ENCODE results near the gene ERCC4.

Gene ERCC4

GRCh38 chr16:13896543-13897182 lies 23.3 kb upstream of the ERCC4 start:
- TF ChIP-seq MAX (IDR thresholded peaks at IDR 0.05) (no peak), YY1 (IDR thresholded peaks at IDR 0.05; ENCODE audit: low read depth) (no peak), TAF1 (IDR thresholded peaks at IDR 0.05; ENCODE audit: low read depth) (no peak), TCF12 (IDR thresholded peaks at IDR 0.05; ENCODE audit: low read depth) (no peak), NFIC (IDR thresholded peaks at IDR 0.05) (no peak), EGR1 (IDR thresholded peaks at IDR 0.05) (no peak), TEAD4 (IDR thresholded peaks at IDR 0.05) (no peak), EP300 (IDR thresholded peaks at IDR 0.05; ENCODE audit: borderline replicate concordance) (no peak), CEBPB (IDR thresholded peaks at IDR 0.05) (no peak), CREB1 (IDR thresholded peaks at IDR 0.05; ENCODE audit: low read depth) (no peak), RAD21 (IDR thresholded peaks at IDR 0.05; ENCODE audit: low read depth) (no peak; the same call in none of the 2 replicates), USF1 (IDR thresholded peaks at IDR 0.05) (no peak), ZBTB7A (IDR thresholded peaks at IDR 0.05; ENCODE audit: low read depth) (no peak), FOXM1 (IDR thresholded peaks at IDR 0.05; ENCODE audit: borderline replicate concordance, low read depth) (no peak)
- TF ChIP-seq, protein P1, sequence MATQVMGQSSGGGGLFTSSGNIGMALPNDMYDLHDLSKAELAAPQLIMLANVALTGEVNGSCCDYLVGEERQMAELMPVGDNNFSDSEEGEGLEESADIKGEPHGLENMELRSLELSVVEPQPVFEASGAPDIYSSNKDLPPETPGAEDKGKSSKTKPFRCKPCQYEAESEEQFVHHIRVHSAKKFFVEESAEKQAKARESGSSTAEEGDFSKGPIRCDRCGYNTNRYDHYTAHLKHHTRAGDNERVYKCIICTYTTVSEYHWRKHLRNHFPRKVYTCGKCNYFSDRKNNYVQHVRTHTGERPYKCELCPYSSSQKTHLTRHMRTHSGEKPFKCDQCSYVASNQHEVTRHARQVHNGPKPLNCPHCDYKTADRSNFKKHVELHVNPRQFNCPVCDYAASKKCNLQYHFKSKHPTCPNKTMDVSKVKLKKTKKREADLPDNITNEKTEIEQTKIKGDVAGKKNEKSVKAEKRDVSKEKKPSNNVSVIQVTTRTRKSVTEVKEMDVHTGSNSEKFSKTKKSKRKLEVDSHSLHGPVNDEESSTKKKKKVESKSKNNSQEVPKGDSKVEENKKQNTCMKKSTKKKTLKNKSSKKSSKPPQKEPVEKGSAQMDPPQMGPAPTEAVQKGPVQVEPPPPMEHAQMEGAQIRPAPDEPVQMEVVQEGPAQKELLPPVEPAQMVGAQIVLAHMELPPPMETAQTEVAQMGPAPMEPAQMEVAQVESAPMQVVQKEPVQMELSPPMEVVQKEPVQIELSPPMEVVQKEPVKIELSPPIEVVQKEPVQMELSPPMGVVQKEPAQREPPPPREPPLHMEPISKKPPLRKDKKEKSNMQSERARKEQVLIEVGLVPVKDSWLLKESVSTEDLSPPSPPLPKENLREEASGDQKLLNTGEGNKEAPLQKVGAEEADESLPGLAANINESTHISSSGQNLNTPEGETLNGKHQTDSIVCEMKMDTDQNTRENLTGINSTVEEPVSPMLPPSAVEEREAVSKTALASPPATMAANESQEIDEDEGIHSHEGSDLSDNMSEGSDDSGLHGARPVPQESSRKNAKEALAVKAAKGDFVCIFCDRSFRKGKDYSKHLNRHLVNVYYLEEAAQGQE (IDR thresholded peaks at IDR 0.05; ENCODE audit: low read depth), result no peak

DNA sequence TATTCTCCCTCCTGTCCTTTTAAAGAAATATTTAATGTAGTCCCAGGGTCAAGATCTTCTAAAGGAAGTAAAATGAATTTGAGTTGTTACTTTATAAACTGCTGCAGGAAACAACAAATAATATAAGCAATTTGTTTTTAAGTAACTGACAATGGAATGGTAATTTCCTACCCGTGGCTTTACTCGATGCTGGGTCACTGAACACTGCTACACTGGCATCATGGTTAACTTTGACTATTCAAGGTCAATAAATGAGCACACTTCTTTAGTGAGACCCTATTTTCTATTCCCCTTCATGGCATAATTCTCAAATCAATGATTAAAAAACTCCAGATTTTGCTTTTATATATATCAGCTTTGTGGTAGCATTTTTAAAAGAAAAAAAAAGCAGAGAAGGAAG lies 22.1 kb upstream of the ERCC4 start:
- TF ChIP-seq ZBTB7A (IDR thresholded peaks at IDR 0.05; ENCODE audit: low read depth) (no peak), TCF12 (IDR thresholded peaks at IDR 0.05; ENCODE audit: low read depth) (no peak), RAD21 (IDR thresholded peaks at IDR 0.05; ENCODE audit: low read depth) (no peak), TAF1 (IDR thresholded peaks at IDR 0.05; ENCODE audit: low read depth) (no peak), FOXM1 (IDR thresholded peaks at IDR 0.05; ENCODE audit: borderline replicate concordance, low read depth) (no peak), EGR1 (IDR thresholded peaks at IDR 0.05) (no peak), YY1 (IDR thresholded peaks at IDR 0.05; ENCODE audit: low read depth) (no peak), TEAD4 (IDR thresholded peaks at IDR 0.05) (no peak)
- TF ChIP-seq, protein P1 (IDR thresholded peaks at IDR 0.05; ENCODE audit: low read depth), result no peak

- no peak for TF ChIP-seq NFIC (IDR thresholded peaks at IDR 0.05)
- TF ChIP-seq FOXM1 (IDR thresholded peaks at IDR 0.05; ENCODE audit: borderline replicate concordance, low read depth), result no peak
- no peak for TF ChIP-seq TAF1 (IDR thresholded peaks at IDR 0.05; ENCODE audit: low read depth)
- TF ChIP-seq EP300 (IDR thresholded peaks at IDR 0.05; ENCODE audit: borderline replicate concordance), result no peak
- no peak for TF ChIP-seq CEBPB (IDR thresholded peaks at IDR 0.05)
- TF ChIP-seq ZBTB7A (IDR thresholded peaks at IDR 0.05; ENCODE audit: low read depth), result no peak
- TF ChIP-seq RAD21 (IDR thresholded peaks at IDR 0.05; ENCODE audit: low read depth), result no peak
Measured at GRCh38 chr16:13898233-13898632, 21.7 kb upstream of the ERCC4 start.

GRCh38 chr16:13902052-13902451 lies 17.9 kb upstream of the ERCC4 start:
- no peak for TF ChIP-seq ZBTB7A (IDR thresholded peaks at IDR 0.05; ENCODE audit: low read depth)
- TF ChIP-seq TCF12 (IDR thresholded peaks at IDR 0.05; ENCODE audit: low read depth), result no peak
- TF ChIP-seq RAD21 (IDR thresholded peaks at IDR 0.05; ENCODE audit: low read depth), result no peak
- TF ChIP-seq FOXM1 (IDR thresholded peaks at IDR 0.05; ENCODE audit: borderline replicate concordance, low read depth), result no peak
- no peak for TF ChIP-seq NFIC (IDR thresholded peaks at IDR 0.05)
- TF ChIP-seq CEBPB (IDR thresholded peaks at IDR 0.05), result no peak
- no peak for TF ChIP-seq CREB1 (IDR thresholded peaks at IDR 0.05; ENCODE audit: low read depth)
- no peak for TF ChIP-seq USF1 (IDR thresholded peaks at IDR 0.05)
- TF ChIP-seq TEAD4 (IDR thresholded peaks at IDR 0.05), result no peak
- TF ChIP-seq TAF1 (IDR thresholded peaks at IDR 0.05; ENCODE audit: low read depth), result no peak
- TF ChIP-seq EGR1 (IDR thresholded peaks at IDR 0.05), result no peak
- no peak for TF ChIP-seq MAX (IDR thresholded peaks at IDR 0.05)
- TF ChIP-seq EP300 (IDR thresholded peaks at IDR 0.05; ENCODE audit: borderline replicate concordance), result no peak
- TF ChIP-seq YY1 (IDR thresholded peaks at IDR 0.05; ENCODE audit: low read depth), result no peak
- TF ChIP-seq, protein P1 (IDR thresholded peaks at IDR 0.05; ENCODE audit: low read depth), result no peak

Data from Ishikawa (cell line).